ENCODE measurements around the gene ARSI. TPM values are rescaled to one million over a fixed set of nuclear protein-coding genes. Genes with fewer than 3 reads are reported as not detected.

Gene ARSI
- total RNA-seq, 2 donors from 2014 or later: 0.26 TPM; not detected in 1

DNA sequence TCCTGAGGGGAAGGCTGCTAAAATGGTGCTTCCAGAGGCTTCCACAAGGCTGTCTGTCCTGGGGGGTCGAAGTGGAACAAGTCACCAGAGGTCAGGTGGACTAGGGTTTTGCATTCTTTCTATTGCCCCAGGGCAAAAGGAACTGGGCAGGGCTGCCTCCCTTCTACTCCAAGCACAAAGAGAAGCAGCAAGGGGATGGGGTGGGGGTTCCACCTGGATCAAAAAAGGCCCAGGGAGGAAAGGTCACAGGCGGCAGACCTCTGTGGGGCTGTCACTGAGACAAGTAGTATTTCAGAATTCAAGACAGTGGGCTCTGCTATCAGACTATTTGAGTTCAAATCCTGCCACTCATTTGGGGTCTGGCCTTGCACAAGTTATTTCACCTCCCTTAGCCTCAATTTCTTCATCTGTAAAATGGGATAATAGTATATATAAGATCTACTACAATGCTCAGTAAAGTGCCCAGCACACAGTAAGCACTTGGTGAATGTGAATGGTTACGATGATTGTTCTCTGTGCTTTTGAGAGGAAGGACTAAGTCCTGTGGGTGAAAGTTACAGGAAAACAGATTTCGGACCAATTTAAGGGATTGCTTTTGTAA is 1.9 kb upstream of the ARSI start:
- Histone ChIP-seq H3K4me1 (peaks cover 13% of the 10 kb centered on the region), H3K27me3 (peaks cover 0 to 5% of the 10 kb centered on the region in 2 donors), H3K9me3 (no peaks in the 10 kb centered on the region), H3K27ac (no peak overlapping the region), H3K4me3 (no peak overlapping the region), H3K36me3 (replicated peaks in 1 of 2; ENCODE audit: insufficient read depth in 1 of 2, low read depth in 2 of 2) (no peaks in the 10 kb centered on the region)
- intact Hi-C loops (cut with DNase I): no loop called here
- DNase-seq: no peak
- no peak for TF ChIP-seq POLR2A (IDR thresholded peaks at IDR 0.05)
- TF ChIP-seq, protein P1, sequence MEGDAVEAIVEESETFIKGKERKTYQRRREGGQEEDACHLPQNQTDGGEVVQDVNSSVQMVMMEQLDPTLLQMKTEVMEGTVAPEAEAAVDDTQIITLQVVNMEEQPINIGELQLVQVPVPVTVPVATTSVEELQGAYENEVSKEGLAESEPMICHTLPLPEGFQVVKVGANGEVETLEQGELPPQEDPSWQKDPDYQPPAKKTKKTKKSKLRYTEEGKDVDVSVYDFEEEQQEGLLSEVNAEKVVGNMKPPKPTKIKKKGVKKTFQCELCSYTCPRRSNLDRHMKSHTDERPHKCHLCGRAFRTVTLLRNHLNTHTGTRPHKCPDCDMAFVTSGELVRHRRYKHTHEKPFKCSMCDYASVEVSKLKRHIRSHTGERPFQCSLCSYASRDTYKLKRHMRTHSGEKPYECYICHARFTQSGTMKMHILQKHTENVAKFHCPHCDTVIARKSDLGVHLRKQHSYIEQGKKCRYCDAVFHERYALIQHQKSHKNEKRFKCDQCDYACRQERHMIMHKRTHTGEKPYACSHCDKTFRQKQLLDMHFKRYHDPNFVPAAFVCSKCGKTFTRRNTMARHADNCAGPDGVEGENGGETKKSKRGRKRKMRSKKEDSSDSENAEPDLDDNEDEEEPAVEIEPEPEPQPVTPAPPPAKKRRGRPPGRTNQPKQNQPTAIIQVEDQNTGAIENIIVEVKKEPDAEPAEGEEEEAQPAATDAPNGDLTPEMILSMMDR (IDR thresholded peaks at IDR 0.05): no peak
- WGBS, 2 donors: 58 to 68% methylated on average over 4 of the region's 4 CpGs
- no peak for ATAC-seq

GRCh38 chr5:150303660-150304386 is 1.1 kb upstream of the ARSI start:
- DNase-seq: no peak
- H3K36me3 ChIP-seq (replicated peaks in 1 of 2; ENCODE audit: insufficient read depth in 1 of 2, low read depth in 2 of 2): no peaks in the 10 kb centered on the region
- intact Hi-C loops (cut with DNase I): no loop called here
- peaks cover 13% of the 10 kb centered on the region for H3K4me1 ChIP-seq
- no peaks in the 10 kb centered on the region for H3K9me3 ChIP-seq
- peaks cover 0 to 5% of the 10 kb centered on the region in 2 donors for H3K27me3 ChIP-seq
- ATAC-seq: no peak
- TF ChIP-seq POLR2A (IDR thresholded peaks at IDR 0.05): no peak
- TF ChIP-seq, protein P1 (IDR thresholded peaks at IDR 0.05): no peak
- WGBS, 2 donors: 64 to 73% methylated on average over 7 of the region's 7 CpGs
- H3K4me3 ChIP-seq: no peak overlapping the region
- H3K27ac ChIP-seq: no peak overlapping the region

DNA sequence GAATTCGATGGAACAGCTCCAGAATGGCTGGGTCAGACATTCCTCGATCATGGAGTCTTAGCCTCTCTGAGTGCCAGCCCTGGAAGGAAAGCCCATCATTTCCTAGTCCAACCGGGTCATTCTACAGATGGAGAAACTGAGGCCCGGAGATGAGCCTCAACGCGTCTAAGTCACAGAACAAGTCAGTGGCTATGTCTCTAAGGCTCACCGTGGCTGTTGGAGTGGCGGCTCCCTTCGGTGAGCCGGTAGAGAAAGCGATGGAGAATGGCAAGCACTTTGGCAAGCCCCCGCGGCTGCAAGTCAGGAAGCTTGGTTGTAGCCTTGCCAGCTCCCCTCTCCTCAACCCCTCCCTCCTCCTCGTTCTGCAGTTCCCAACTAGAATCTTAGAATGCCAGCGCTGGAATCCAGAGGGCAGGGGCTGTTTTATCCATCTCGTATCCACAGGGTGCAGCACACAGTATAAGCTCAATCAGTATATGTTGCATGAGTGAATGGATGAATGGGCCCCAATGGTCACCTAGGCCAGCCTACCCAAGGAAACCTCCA is 438 bp upstream of the ARSI start:
- ATAC-seq (no peak), DNase-seq (no peak)
- intact Hi-C loops (cut with DNase I): no loop called here
- Histone ChIP-seq H3K36me3 (replicated peaks in 1 of 2; ENCODE audit: insufficient read depth in 1 of 2, low read depth in 2 of 2) (no peaks in the 10 kb centered on the region), H3K27me3 (peaks cover 0 to 5% of the 10 kb centered on the region in 2 donors), H3K4me3 (no peak overlapping the region), H3K4me1 (peaks cover 13% of the 10 kb centered on the region), H3K27ac (no peak overlapping the region), H3K9me3 (no peaks in the 10 kb centered on the region)
- 31 to 43% methylated on average over 10 to 16 of the region's 16 CpGs for WGBS, 2 donors
- no peak for TF ChIP-seq POLR2A (IDR thresholded peaks at IDR 0.05)
- TF ChIP-seq, protein P1 (IDR thresholded peaks at IDR 0.05): no peak

GRCh38 chr5:150301901-150302300 is 804 bp downstream of the ARSI start:
- TF ChIP-seq, protein P1 (IDR thresholded peaks at IDR 0.05): no peak
- no peak for TF ChIP-seq POLR2A (IDR thresholded peaks at IDR 0.05)
- no peaks in the 10 kb centered on the region for H3K36me3 ChIP-seq (replicated peaks in 1 of 2; ENCODE audit: insufficient read depth in 1 of 2, low read depth in 2 of 2)
- no peak for ATAC-seq
- intact Hi-C loops (cut with DNase I): no loop called here
- no peak overlapping the region for H3K27ac ChIP-seq
- peaks cover 13% of the 10 kb centered on the region for H3K4me1 ChIP-seq
- H3K9me3 ChIP-seq: no peaks in the 10 kb centered on the region
- no peak for DNase-seq
- peaks cover 0 to 5% of the 10 kb centered on the region in 2 donors for H3K27me3 ChIP-seq
- no peak overlapping the region for H3K4me3 ChIP-seq
- 32 to 42% methylated on average over 14 to 22 of the region's 22 CpGs for WGBS, 2 donors
